Omental fat pad (tissue), 4 donors: ENCODE results near the gene FXYD2. TPM values are rescaled to one million over a fixed set of nuclear protein-coding genes. Genes with fewer than 3 reads are reported as not detected.

Source experiments
- ATAC-seq: fragments of 150-250 bp; one replicate; pipeline ENCODE4 v1.9.1; 2016; ENCODE audit warnings: mild to moderate bottlenecking, moderate library complexity; ENCODE audit not compliant: low FRiP score
- DNase-seq: peaks from one replicate; pipeline ENCODE4 v3.0.0-alpha.2; 2019; ENCODE audit warnings: low spot score
- CTCF ChIP-seq, 3 donors: fragments of 450-650 bp; IDR thresholded peaks; one replicate each; pipeline ENCODE4 v1.5.1; 2016 to 2017; ENCODE audit warnings: antibody characterized with exemption in 3 of 3, mild to moderate bottlenecking in 3 of 3, moderate library complexity in 2 of 3
- total RNA-seq, 4 donors: library from RNA; depleted of rRNA; stranded (reverse); fragments of >200 nt; gene quantifications; one replicate each; pipeline ENCODE4 v1.1.0, GENCODE V29; 2016

FXYD2 gene
- total RNA-seq = 1 to 10 TPM; 1.1 to 4.3 (median 2.0) TPM

GRCh38 chr11:117824571-117825537 lies at the start of gene FXYD2:
TSS of gene FXYD2 (minus strand) at chr11:117824744. CDS start at chr11:117824678, 66 bp downstream.
- no peak for TF ChIP-seq CTCF (IDR thresholded peaks at IDR 0.05)
- DNase-seq = peak; percentile 25
- no peak for ATAC-seq

- no peak for ATAC-seq
- DNase-seq = no peak
- no peak for TF ChIP-seq CTCF (IDR thresholded peaks at IDR 0.05)
Observed at GRCh38 chr11:117873828-117874125, 49.2 kb upstream of the FXYD2 start.

GRCh38 chr11:117872975-117873827 lies 48.7 kb upstream of the FXYD2 start:
- ATAC-seq = no peak
- no peak for DNase-seq

GRCh38 chr11:117872420-117872961 lies 47.9 kb upstream of the FXYD2 start:
- ATAC-seq (no peak), DNase-seq (no peak)
- TF ChIP-seq CTCF (IDR thresholded peaks at IDR 0.05) = no peak

More at GRCh38 chr11:117872975-117873827, 48.7 kb upstream of the FXYD2 start:
- TF ChIP-seq CTCF (IDR thresholded peaks at IDR 0.05) = no peak

GRCh38 chr11:117871784-117872183 lies 47.2 kb upstream of the FXYD2 start:
- ATAC-seq = no peak
- no peak for TF ChIP-seq CTCF (IDR thresholded peaks at IDR 0.05)
- DNase-seq = no peak

- TF ChIP-seq CTCF (IDR thresholded peaks at IDR 0.05) = no peak
- ATAC-seq (no peak), DNase-seq (no peak)
Observed at GRCh38 chr11:117871160-117871559, 46.6 kb upstream of the FXYD2 start.
